SK-N-SH treated with all-trans-retinoic acid at 6 μM for 48 hours (cell line): ENCODE results near the gene RAB8A.

Experiments used
- ARNTL ChIP-seq: fragments of 450-650 bp; formaldehyde crosslinking; IDR thresholded peaks from 2 replicates; pipeline ENCODE4 v1.5.0; 2020; ENCODE audit warnings: low read depth, mild to moderate bottlenecking, moderate library complexity, borderline replicate concordance
- CSDC2 ChIP-seq: fragments of 250-450 bp; sonication (Bioruptor Pico); IDR thresholded peaks from 2 replicates; pipeline ENCODE4 v1.5.0; 2020; ENCODE audit warnings: mild to moderate bottlenecking, moderate library complexity
- CSRNP3 ChIP-seq: fragments of 250-450 bp; sonication (Bioruptor Pico); IDR thresholded peaks from 2 replicates; pipeline ENCODE4 v1.5.1; 2021; ENCODE audit warnings: mild to moderate bottlenecking, moderate library complexity
- ISL1 ChIP-seq: fragments of 250-450 bp; sonication (Bioruptor Pico); IDR thresholded peaks from 2 replicates; pipeline ENCODE4 v2.1.2; 2022; ENCODE audit warnings: mild to moderate bottlenecking, moderate library complexity
- PATZ1 ChIP-seq: fragments of 250-450 bp; sonication (Bioruptor Pico); IDR thresholded peaks from 2 replicates; pipeline ENCODE4 v1.8.0; 2020; ENCODE audit warnings: mild to moderate bottlenecking, moderate library complexity, borderline replicate concordance
- PPARA ChIP-seq: fragments of 250-450 bp; sonication (Bioruptor Pico); IDR thresholded peaks from 2 replicates; pipeline ENCODE4 v1.5.0; 2020; ENCODE audit warnings: mild to moderate bottlenecking, borderline replicate concordance
- RARB ChIP-seq: fragments of 250-450 bp; sonication (Bioruptor Pico); IDR thresholded peaks from 2 replicates; pipeline ENCODE4 v1.8.0; 2021; ENCODE audit warnings: mild to moderate bottlenecking, moderate library complexity
- TCF4 ChIP-seq: fragments of 250-450 bp; sonication (Bioruptor Pico); IDR thresholded peaks from 2 replicates; pipeline ENCODE4 v1.8.0; 2021; ENCODE audit warnings: mild to moderate bottlenecking, moderate library complexity, borderline replicate concordance
- TSHZ2 ChIP-seq: fragments of 250-450 bp; sonication (Bioruptor Pico); IDR thresholded peaks from 2 replicates; pipeline ENCODE4 v1.5.0; 2020; ENCODE audit warnings: mild to moderate bottlenecking, moderate library complexity
- ZC3H10 ChIP-seq: fragments of 250-450 bp; sonication (Bioruptor Pico); IDR thresholded peaks from 2 replicates; pipeline ENCODE4 v1.5.1; 2021; ENCODE audit warnings: mild to moderate bottlenecking, moderate library complexity
- ZFP3 ChIP-seq: fragments of 250-450 bp; sonication (Bioruptor Pico); IDR thresholded peaks from 2 replicates; pipeline ENCODE4 v1.5.0; 2020; ENCODE audit warnings: mild to moderate bottlenecking, moderate library complexity
- ZNF565 ChIP-seq: fragments of 450-650 bp; formaldehyde crosslinking; conservative IDR thresholded peaks from 2 replicates; pipeline ENCODE4 v1.5.0; 2020; ENCODE audit warnings: low read depth, mild to moderate bottlenecking, moderate library complexity
- ZNF70 ChIP-seq: fragments of 450-650 bp; formaldehyde crosslinking; IDR thresholded peaks from 2 replicates; pipeline ENCODE4 v1.5.0; 2020; ENCODE audit warnings: mild to moderate bottlenecking, moderate library complexity

DNA sequence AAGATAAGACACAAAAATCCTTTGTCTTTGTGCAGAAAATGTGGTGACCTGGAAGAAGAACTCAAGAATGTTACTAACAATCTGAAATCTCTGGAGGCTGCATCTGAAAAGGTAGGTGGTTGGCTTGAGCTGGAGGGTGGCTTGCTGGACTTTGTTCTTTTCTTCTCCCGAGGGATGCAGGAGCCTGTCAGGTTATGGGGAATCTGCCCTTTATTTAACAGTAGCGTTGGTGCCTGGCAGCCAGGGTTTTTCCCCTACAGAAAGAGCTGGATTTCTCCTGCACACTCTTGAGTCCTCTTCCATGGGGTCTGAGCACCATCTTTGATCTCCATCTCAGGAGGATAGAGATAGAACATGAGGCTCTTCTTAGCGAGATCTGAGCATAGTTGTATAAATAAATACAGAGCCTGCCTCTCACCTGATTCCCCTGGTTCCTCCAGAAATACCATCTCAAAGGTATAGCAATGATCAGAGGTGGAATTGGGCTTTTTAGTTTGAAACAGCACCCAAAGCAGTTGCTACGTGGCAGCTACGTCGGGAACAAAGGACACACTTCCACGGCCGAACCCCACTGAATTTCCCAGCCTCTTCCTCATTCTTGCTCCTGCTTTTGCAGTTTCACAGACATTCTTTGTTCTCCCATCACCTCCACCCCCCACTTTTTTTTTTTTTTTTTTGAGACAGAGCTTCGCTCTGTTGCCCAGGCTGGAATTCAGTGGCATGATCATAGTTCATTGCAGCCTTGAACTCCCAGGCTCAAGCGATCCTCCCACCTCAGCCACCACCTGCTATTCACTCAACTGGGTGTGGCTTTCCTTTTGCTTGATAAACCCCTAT, 22.5 kb upstream of the RAB8A start:
- TF ChIP-seq ZNF565 (CRISPR knock-in tag) = no peak
- TF ChIP-seq TCF4 = no peak
- no peak for TF ChIP-seq TSHZ2
- TF ChIP-seq PATZ1 (CRISPR knock-in tag) = no peak
- no peak for TF ChIP-seq ISL1 (CRISPR knock-in tag)
- no peak for TF ChIP-seq ARNTL (CRISPR knock-in tag)
- no peak for TF ChIP-seq PPARA (CRISPR knock-in tag)
- TF ChIP-seq RARB = no peak
- no peak for TF ChIP-seq CSDC2
- no peak for TF ChIP-seq ZFP3
- TF ChIP-seq ZC3H10 = no peak
- no peak for TF ChIP-seq CSRNP3 (CRISPR knock-in tag)
- no peak for TF ChIP-seq ZNF70
